ENCODE results near the gene C6orf15. TPM values are rescaled to one million over a fixed set of nuclear protein-coding genes. Genes with fewer than 3 reads are reported as not detected.

Gene C6orf15
- total RNA-seq, 2 donors from 2014 or later: not detected

DNA sequence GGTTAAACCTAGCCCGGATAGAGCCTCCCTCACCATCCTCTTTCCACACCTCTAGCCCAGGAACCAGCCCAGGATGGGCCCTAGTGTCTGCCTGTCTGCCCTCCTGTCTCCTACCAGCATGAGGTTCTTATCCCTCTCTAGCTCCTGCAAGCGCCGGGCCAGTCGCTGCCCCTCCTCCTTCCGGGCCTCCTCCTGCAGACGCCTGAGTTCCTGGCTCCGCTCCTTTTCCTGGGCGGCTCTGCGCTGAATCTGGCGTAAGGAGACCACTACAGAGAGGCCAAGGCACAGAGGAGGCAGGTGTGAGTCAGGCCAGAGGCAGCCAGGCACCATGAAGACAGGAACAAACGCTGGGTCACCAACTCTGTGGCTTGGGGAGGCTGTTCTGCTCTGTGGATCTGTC lies 30.8 kb upstream of the C6orf15 start:
- H3K36me3 Mint-ChIP-seq: no peaks in the 10 kb centered on the region
- ATAC-seq (no peak), DNase-seq (ENCODE audit: low spot score) (no peak)
- H3K27ac Mint-ChIP-seq: no peak overlapping the region
- H3K4me3 Mint-ChIP-seq: no peak overlapping the region
- H3K27me3 Mint-ChIP-seq: no peaks in the 10 kb centered on the region
- H3K4me1 Mint-ChIP-seq (ENCODE audit: low read depth in 2 of 2): no peaks in the 10 kb centered on the region
- no peaks in the 10 kb centered on the region for H3K9me3 Mint-ChIP-seq

DNA sequence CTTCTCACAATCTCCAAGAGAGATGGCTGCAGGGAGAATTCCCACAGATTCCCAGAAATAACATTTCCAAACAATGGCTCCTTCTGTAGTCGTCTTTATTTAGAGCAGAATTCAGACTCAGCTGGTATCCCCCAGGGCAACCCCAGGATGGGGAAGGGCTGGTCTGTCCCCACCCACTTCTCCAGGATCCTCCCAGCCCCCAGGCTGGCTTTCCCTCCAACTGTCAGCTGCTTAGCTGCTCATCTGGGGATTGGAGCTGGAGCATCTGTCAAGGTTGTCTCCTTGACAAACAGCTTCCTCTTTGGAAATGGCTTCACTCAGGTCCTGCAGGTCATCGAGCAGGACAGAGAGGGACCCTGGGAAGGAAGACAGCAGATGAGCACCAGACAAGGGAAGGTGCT lies 30.0 kb upstream of the C6orf15 start:
- no peak for DNase-seq (ENCODE audit: low spot score)
- Mint-ChIP-seq H3K9me3 (no peaks in the 10 kb centered on the region), H3K4me1 (ENCODE audit: low read depth in 2 of 2) (peaks cover 5% of the 10 kb centered on the region in 2 donors), H3K27me3 (peaks cover 0 to 4% of the 10 kb centered on the region in 2 donors), H3K36me3 (no peaks in the 10 kb centered on the region), H3K4me3 (no peak overlapping the region), H3K27ac (no peak overlapping the region)
- ATAC-seq: no peak

DNA sequence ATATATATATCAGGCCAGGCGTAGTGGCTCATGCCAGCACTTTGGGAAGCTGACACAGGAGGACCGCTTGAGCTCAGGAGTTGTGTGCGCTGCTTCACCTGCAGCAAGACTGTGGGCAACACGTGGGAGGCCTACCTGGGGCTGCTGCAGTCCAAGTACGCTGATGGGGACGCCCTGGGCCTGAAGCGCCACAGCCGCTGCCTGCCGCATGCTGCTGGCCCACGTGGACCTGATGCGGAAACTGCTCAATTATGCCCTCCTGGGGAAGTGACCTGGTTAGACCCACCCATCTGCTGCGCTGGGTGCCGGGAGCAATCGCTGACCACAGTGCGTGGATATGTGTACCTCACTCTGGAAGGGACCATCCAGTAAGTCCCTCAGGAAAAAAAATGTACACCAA lies 28.3 kb upstream of the C6orf15 start:
- peaks cover 0 to 4% of the 10 kb centered on the region in 2 donors for H3K27me3 Mint-ChIP-seq
- H3K36me3 Mint-ChIP-seq: no peaks in the 10 kb centered on the region
- DNase-seq (ENCODE audit: low spot score) (no peak), ATAC-seq (no peak)
- no peak overlapping the region for H3K4me3 Mint-ChIP-seq
- no peak overlapping the region for H3K27ac Mint-ChIP-seq
- H3K4me1 Mint-ChIP-seq (ENCODE audit: low read depth in 2 of 2): peaks cover 5 to 6% of the 10 kb centered on the region in 2 donors
- no peaks in the 10 kb centered on the region for H3K9me3 Mint-ChIP-seq

- Mint-ChIP-seq H3K27ac (no peak overlapping the region), H3K9me3 (no peaks in the 10 kb centered on the region), H3K36me3 (no peaks in the 10 kb centered on the region), H3K4me1 (ENCODE audit: low read depth in 2 of 2) (peaks cover 5 to 6% of the 10 kb centered on the region in 2 donors), H3K27me3 (peaks cover 0 to 4% of the 10 kb centered on the region in 2 donors), H3K4me3 (no peak overlapping the region)
- no peak for DNase-seq (ENCODE audit: low spot score)
- ATAC-seq: no peak
Observed at GRCh38 chr6:31139599-31139998, 27.2 kb upstream of the C6orf15 start.

GRCh38 chr6:31138982-31139381 lies 26.6 kb upstream of the C6orf15 start, which contains the start of gene PSORS1C2:
TSS of gene PSORS1C2 (minus strand) at chr6:31139066. CDS start at chr6:31139026, 40 bp downstream.
- Mint-ChIP-seq H3K4me1 (ENCODE audit: low read depth in 2 of 2) (peaks cover 5 to 6% of the 10 kb centered on the region in 2 donors), H3K36me3 (no peaks in the 10 kb centered on the region), H3K4me3 (no peak within 1 kb of the TSS), H3K27ac (peak within 1 kb of the TSS; percentile 21 to 78), H3K9me3 (no peaks in the 10 kb centered on the region), H3K27me3 (peaks cover 0 to 4% of the 10 kb centered on the region in 2 donors)
- DNase-seq (ENCODE audit: low spot score): no peak
- ATAC-seq: no peak

GRCh38 chr6:31135710-31136109 lies 23.3 kb upstream of the C6orf15 start:
- H3K9me3 Mint-ChIP-seq: no peaks in the 10 kb centered on the region
- peaks cover 5 to 6% of the 10 kb centered on the region in 2 donors for H3K4me1 Mint-ChIP-seq (ENCODE audit: low read depth in 2 of 2)
- H3K4me3 Mint-ChIP-seq: no peak overlapping the region
- H3K27me3 Mint-ChIP-seq: peaks cover 0 to 4% of the 10 kb centered on the region in 2 donors
- no peak for ATAC-seq
- no peak overlapping the region for H3K27ac Mint-ChIP-seq
- no peaks in the 10 kb centered on the region for H3K36me3 Mint-ChIP-seq
- DNase-seq (ENCODE audit: low spot score): no peak

- Mint-ChIP-seq H3K9me3 (no peaks in the 10 kb centered on the region), H3K36me3 (no peaks in the 10 kb centered on the region), H3K27ac (no peak overlapping the region), H3K27me3 (peaks cover 5 to 15% of the 10 kb centered on the region in 2 donors), H3K4me3 (no peak overlapping the region), H3K4me1 (ENCODE audit: low read depth in 2 of 2) (peaks cover 7 to 9% of the 10 kb centered on the region in 2 donors)
- no peak for DNase-seq (ENCODE audit: low spot score)
- ATAC-seq: no peak
Observed at GRCh38 chr6:31132806-31133205, 20.4 kb upstream of the C6orf15 start.

- Mint-ChIP-seq H3K4me3 (no peak overlapping the region), H3K27ac (no peak overlapping the region), H3K36me3 (no peaks in the 10 kb centered on the region), H3K4me1 (ENCODE audit: low read depth in 2 of 2) (peaks cover 4% of the 10 kb centered on the region in 2 donors), H3K9me3 (no peaks in the 10 kb centered on the region), H3K27me3 (peaks cover 7 to 15% of the 10 kb centered on the region in 2 donors)
- DNase-seq (ENCODE audit: low spot score): no peak
- ATAC-seq: no peak
Observed at GRCh38 chr6:31131595-31131994, 19.2 kb upstream of the C6orf15 start.

- DNase-seq (ENCODE audit: low spot score) (no peak), ATAC-seq (no peak)
- H3K27me3 Mint-ChIP-seq: peaks cover 7 to 15% of the 10 kb centered on the region in 2 donors
- H3K4me3 Mint-ChIP-seq: no peak overlapping the region
- no peak overlapping the region for H3K27ac Mint-ChIP-seq
- H3K4me1 Mint-ChIP-seq (ENCODE audit: low read depth in 2 of 2): peaks cover 4% of the 10 kb centered on the region in 2 donors
- H3K9me3 Mint-ChIP-seq: no peaks in the 10 kb centered on the region
- no peaks in the 10 kb centered on the region for H3K36me3 Mint-ChIP-seq
Observed at GRCh38 chr6:31130751-31131150, 18.4 kb upstream of the C6orf15 start.

DNA sequence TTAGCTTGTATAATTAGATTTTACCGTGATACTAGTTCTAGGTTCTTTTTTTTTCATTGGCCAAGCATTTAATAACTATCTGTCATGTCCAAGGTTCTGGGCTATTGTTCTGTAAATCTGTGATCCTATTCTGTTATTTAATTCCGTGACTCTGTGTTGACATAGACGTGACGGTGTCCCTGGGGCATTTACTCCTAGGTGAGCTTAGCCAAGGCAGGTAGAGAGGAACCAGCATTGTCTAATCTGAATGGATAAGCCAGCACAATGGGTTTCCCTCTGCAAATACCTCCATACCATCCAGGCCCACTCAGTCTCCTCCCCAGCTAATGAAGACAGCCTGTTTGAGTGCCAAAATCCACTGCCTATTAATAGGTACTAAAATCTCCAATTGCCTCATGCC lies 16.8 kb upstream of the C6orf15 start:
- Mint-ChIP-seq H3K27ac (no peak overlapping the region), H3K27me3 (peaks cover 7 to 15% of the 10 kb centered on the region in 2 donors), H3K36me3 (no peaks in the 10 kb centered on the region), H3K4me3 (no peak overlapping the region), H3K4me1 (ENCODE audit: low read depth in 2 of 2) (peaks cover 4% of the 10 kb centered on the region in 2 donors), H3K9me3 (no peaks in the 10 kb centered on the region)
- ATAC-seq (no peak), DNase-seq (ENCODE audit: low spot score) (no peak)

DNA sequence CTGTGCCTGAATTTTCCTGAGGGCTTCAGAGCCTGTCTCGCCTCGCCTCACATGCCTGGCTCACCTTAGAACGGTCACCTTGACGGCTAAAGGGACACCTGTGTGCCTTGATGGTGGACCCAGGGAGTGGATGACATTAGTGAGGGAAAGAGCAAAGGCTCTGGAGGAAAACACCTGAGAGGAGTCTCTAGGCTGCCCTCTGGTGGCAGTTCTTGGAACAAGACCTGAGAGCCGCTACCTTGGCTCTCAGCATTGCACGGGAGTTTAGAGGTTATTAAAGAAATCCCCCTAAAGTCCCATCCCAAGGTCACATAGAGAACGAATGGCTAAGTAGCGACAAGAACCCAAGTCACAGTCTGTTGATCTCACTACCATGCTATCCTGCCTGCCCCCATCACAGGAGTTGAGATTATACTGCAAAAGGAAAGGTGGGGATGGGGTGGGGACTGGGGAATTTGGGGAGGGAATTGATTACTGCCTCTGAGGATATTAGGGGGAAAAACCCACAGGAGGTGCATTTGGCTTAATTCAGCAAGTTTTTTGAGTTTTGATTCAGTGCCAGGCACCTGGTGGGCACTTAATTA lies 15.8 kb upstream of the C6orf15 start:
- H3K4me3 Mint-ChIP-seq: no peak overlapping the region
- DNase-seq (ENCODE audit: low spot score) (no peak), ATAC-seq (peak in 1 of 2 donors; percentile 63)
- no peaks in the 10 kb centered on the region for H3K9me3 Mint-ChIP-seq
- H3K4me1 Mint-ChIP-seq (ENCODE audit: low read depth in 2 of 2): peaks cover 4% of the 10 kb centered on the region in 2 donors
- H3K27me3 Mint-ChIP-seq: peaks cover 7 to 15% of the 10 kb centered on the region in 2 donors
- no peak overlapping the region for H3K27ac Mint-ChIP-seq
- H3K36me3 Mint-ChIP-seq: no peaks in the 10 kb centered on the region

DNA sequence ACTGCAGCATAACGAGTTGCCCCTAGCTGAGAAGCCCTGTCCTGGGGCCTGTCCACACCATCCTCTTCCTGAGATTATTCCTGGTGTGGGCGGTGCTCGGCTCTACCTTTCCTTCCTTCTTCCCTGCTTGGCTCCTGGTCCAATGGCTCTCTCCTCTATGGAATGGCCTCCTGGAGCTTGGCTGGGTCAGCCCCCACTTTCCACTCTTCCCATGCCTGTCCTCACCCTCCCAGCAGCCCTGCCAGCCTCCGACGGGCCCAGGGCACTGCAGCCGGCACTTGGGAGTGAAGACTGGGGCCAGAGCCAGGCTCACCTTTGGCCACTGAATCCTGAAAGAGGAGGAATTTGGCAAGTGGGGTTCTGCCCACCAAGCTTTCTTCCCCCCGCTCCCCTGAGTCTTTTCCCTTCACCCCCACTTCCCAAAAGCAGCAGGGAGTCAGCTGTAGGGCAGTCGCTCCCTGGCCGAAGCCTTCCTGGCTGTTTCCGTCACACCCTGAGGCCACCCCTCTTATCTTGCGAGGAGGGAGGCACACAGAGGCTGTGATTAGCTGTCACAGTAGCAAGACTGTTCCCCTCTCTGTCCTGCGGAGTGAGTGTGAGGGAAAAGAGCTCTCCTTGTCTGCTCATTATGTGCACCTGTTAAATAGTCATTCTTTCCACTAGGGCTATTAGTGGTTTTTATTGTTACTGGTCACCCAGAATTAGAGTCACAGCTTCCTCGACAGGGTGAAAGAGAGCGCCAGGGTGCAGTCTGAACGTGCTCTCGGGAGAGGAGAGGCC lies 14.2 kb upstream of the C6orf15 start:
- no peak overlapping the region for H3K27ac Mint-ChIP-seq
- H3K27me3 Mint-ChIP-seq: peaks cover 7 to 15% of the 10 kb centered on the region in 2 donors
- H3K4me3 Mint-ChIP-seq: no peak overlapping the region
- ATAC-seq: no peak
- no peaks in the 10 kb centered on the region for H3K36me3 Mint-ChIP-seq
- DNase-seq (ENCODE audit: low spot score): no peak
- H3K9me3 Mint-ChIP-seq: no peaks in the 10 kb centered on the region
- H3K4me1 Mint-ChIP-seq (ENCODE audit: low read depth in 2 of 2): peaks cover 4% of the 10 kb centered on the region in 2 donors

DNA sequence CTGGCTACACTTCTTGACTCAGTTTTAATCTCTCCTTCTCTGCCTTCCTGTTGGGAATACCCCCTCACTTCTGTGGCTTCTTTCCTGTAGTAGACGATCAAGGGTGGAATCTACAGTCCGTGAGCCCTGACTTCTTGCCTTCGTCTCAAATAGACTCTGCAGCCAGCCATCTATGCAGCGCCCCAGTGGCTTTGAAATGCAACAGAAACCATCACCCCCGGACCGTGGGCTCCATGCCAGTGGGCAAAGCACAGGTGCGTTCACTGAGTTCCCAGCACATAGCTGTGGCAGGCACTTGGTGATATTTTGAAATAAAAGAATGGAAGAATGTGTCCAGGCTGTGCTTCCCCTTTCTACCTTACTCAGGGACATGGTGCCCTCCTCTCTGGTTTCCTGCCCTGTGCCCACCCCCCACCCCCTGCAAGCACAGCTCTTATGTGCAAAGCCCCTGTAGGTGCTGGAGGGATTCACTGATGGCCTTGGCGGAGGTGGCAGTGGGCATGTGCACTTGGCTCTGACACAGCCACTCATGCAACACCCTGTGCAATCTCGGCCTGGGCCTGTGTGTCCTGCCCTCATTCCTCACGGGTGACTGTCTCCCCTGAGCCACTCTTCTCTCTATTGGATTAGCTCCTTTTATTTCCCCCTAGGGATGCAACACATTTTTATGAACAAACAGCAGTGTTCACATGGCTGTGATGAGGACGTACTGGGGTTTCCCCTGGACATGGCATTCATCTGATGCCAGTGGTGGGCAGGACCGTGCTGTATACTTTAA lies 13.4 kb upstream of the C6orf15 start:
- H3K9me3 Mint-ChIP-seq: no peaks in the 10 kb centered on the region
- H3K4me1 Mint-ChIP-seq (ENCODE audit: low read depth in 2 of 2): peaks cover 4% of the 10 kb centered on the region in 2 donors
- ATAC-seq (no peak), DNase-seq (ENCODE audit: low spot score) (no peak)
- H3K36me3 Mint-ChIP-seq: no peaks in the 10 kb centered on the region
- H3K27me3 Mint-ChIP-seq: peaks cover 7 to 15% of the 10 kb centered on the region in 2 donors
- no peak overlapping the region for H3K27ac Mint-ChIP-seq
- H3K4me3 Mint-ChIP-seq: no peak overlapping the region

GRCh38 chr6:31125162-31125561 lies 12.8 kb upstream of the C6orf15 start:
- Mint-ChIP-seq H3K4me3 (no peak overlapping the region), H3K9me3 (no peaks in the 10 kb centered on the region), H3K27ac (no peak overlapping the region), H3K36me3 (no peaks in the 10 kb centered on the region), H3K4me1 (ENCODE audit: low read depth in 2 of 2) (peaks cover 4% of the 10 kb centered on the region in 2 donors), H3K27me3 (peaks cover 7 to 15% of the 10 kb centered on the region in 2 donors)
- ATAC-seq (no peak), DNase-seq (ENCODE audit: low spot score) (no peak)

Data from natural killer cell treated with Interleukin-12 subunit alpha and Interleukin-12 subunit beta and Interleukin-15 and Interleukin-18, amount 100 ng/mL, for 72 hours (primary cell).